ENCODE data around the gene FOSL2.
"Not testable (repeated sequence)": the region's sequence is repeated elsewhere in the genome, so short reads cannot be mapped to it uniquely, and the experiment has no call there.

The FOSL2 gene

GRCh38 chr2:28366496-28367282 is 26.0 kb upstream of the FOSL2 start:
- no peak for TF ChIP-seq CTCF (IDR thresholded peaks at IDR 0.05; ENCODE audit: insufficient read depth, low read depth, low read length, missing control alignments)
- DNase-seq (ENCODE audit: low read depth): no peak
- H3K4me3 ChIP-seq (ENCODE audit: low read length): no peak overlapping the region

- H3K4me3 ChIP-seq (ENCODE audit: low read length): no peak overlapping the region
- no peak for TF ChIP-seq CTCF (IDR thresholded peaks at IDR 0.05; ENCODE audit: insufficient read depth, low read depth, low read length, missing control alignments)
- DNase-seq (ENCODE audit: low read depth): no peak
These were observed 24.8 kb upstream of the FOSL2 start for GRCh38 chr2:28367667-28368356.

GRCh38 chr2:28368357-28368798 is 24.3 kb upstream of the FOSL2 start:
- no peak overlapping the region for H3K4me3 ChIP-seq (ENCODE audit: low read length)
- DNase-seq (ENCODE audit: low read depth): no peak
- TF ChIP-seq CTCF (IDR thresholded peaks at IDR 0.05; ENCODE audit: insufficient read depth, low read depth, low read length, missing control alignments): no peak

GRCh38 chr2:28369358-28369757 is 23.3 kb upstream of the FOSL2 start:
- DNase-seq (ENCODE audit: low read depth): no peak
- H3K4me3 ChIP-seq (ENCODE audit: low read length): no peak overlapping the region
- no peak for TF ChIP-seq CTCF (IDR thresholded peaks at IDR 0.05; ENCODE audit: insufficient read depth, low read depth, low read length, missing control alignments)

GRCh38 chr2:28370354-28370753 is 22.3 kb upstream of the FOSL2 start:
- TF ChIP-seq CTCF (IDR thresholded peaks at IDR 0.05; ENCODE audit: insufficient read depth, low read depth, low read length, missing control alignments): no peak
- H3K4me3 ChIP-seq (ENCODE audit: low read length): no peak overlapping the region
- DNase-seq (ENCODE audit: low read depth): no peak

- DNase-seq (ENCODE audit: low read depth); H3K4me3 ChIP-seq (ENCODE audit: low read length): not testable (repeated sequence)
These were observed 20.9 kb upstream of the FOSL2 start for GRCh38 chr2:28371728-28372127.

GRCh38 chr2:28373854-28374253 is 18.8 kb upstream of the FOSL2 start:
- H3K4me3 ChIP-seq (ENCODE audit: low read length): no peak overlapping the region
- DNase-seq (ENCODE audit: low read depth): no peak
- TF ChIP-seq CTCF (IDR thresholded peaks at IDR 0.05; ENCODE audit: insufficient read depth, low read depth, low read length, missing control alignments): no peak
